ENCODE data around the gene BDNF.
A peak's percentile ranks its signal among the peaks of the same experiment; 100 is the strongest.
"Not testable (repeated sequence)": the region's sequence is repeated elsewhere in the genome, so short reads cannot be mapped to it uniquely, and the experiment has no call there.

Gene BDNF

GRCh38 chr11:27705873-27706820 is 5.9 kb upstream of the BDNF start:
- DNase-seq = no peak

GRCh38 chr11:27703481-27703880 is 3.2 kb upstream of the BDNF start:
- no peak for DNase-seq

- no peak for DNase-seq
Measured at GRCh38 chr11:27702811-27703210, 2.6 kb upstream of the BDNF start.

- DNase-seq = no peak
Measured at GRCh38 chr11:27701355-27702105, 1.3 kb upstream of the BDNF start.

- no peak for DNase-seq
Measured at GRCh38 chr11:27699926-27700350, 317 bp downstream of the BDNF start.

- no peak for DNase-seq
Measured at GRCh38 chr11:27699242-27699925, 871 bp downstream of the BDNF start.

DNA sequence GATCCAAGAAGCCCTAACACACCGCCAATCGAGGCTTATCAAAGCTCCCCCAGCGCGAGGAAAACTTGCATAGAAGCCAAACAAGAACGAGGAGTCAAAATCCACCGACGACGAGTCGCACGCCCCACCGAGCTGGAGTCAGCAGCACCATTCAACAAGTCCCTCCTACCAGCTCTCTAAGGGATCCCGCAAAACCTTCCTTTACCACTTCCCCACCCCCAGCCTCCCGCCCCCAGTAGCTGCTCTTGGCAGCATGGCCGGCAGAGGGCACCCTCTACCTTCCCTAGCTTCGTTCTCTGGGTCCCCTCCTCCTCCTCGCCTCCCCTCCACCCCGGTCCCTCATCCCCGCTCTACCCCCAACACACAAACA is 1.4 kb downstream of the BDNF start:
- peak; percentile 23 for DNase-seq

GRCh38 chr11:27697679-27698275 is 2.5 kb downstream of the BDNF start:
- DNase-seq = no peak

DNA sequence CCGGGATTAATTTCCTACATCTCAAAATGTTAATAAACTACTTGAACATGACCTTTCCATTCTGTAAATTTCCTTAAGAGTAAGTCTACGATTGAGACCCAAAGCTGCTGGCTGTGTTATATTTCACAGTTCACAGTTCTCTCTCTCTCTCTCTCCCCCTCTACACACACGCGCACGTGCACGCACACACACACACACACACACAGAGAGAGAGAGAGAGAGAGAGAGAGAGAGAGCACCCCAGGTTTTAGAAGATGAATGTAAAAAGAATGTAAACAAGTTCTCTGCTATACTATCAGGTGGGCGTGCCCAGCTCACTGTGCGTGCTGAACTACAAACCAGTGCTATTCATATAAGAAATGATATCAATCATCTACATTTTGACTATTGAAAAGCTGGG is 3.3 kb downstream of the BDNF start:
- DNase-seq = no peak

DNA sequence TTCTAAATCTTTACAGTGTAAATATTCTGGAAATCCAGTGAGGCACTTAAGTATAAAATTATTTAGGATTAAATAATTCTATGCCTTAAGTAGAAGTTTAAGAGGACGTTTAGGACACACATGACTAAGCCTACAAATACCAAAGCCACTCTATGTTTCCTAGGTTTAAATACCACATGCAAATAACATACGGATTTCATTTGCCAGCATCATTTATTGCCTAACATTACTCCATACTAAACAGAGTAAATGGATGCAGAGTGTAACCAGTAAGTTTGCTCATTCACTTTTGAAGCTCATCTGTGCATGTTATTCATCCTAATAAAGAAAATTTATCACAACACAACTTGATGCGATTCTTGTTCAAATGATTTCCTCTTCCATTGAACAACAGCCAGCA is 4.1 kb downstream of the BDNF start:
- DNase-seq = no peak

DNA sequence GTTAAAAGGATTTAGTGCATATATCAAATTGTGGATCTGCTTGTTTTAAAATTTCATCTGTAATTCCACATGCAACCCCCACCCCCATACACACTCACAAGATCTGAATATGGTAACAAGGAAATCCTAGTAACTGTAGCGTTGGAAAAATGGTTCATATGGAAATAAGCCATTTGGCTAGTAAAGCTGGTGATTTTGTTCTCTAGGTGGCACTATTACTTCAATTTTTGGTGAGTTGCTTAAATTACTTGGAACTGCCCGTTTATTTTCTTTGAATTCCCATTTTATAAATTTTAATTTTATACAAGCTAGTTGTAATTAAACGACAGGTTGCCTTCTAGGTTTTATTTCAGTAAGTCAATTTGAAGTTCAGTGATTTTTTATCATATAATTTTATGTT is 5.3 kb downstream of the BDNF start:
- DNase-seq = no peak

- no peak for DNase-seq
Measured at GRCh38 chr11:27693398-27693797, 6.9 kb downstream of the BDNF start.

DNA sequence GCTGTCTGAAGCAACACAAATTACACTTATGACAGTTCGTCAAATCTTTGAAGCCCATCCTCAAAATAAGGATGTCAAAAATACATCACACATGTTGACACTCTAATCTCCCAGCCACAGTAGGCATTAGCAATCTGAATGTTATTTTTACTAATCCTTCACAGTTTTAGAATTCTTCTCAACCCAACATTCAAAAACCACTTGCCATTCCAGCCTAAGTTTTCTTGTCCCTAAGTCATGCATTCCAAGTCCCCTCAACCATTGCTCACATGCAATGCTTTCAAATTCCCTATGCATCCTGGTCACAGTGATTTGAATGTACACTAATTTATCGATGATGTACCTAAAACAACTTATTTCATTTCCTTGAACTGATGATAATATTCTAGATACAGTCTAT is 7.5 kb downstream of the BDNF start:
- no peak for DNase-seq

DNA sequence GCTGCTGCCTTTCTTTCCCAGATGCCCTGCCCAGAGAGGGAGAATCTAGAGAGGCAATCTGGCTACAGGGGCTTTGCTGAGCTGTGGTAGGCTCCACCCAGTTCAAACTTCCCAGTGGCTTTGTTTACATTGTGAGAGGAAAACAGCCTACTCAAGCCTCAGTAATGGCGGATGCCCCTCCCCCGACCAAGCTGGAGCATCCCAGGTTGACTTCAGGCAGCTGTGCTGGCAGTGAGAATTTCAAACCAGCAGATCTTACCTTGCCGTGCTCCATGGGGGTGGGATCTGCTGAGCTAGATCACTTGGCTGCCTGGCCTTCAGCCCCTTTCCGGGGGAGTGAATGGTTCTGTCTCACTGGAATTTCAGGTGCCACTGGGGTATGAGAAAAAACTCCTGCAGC is 12.2 kb downstream of the BDNF start:
- no peak for DNase-seq

DNA sequence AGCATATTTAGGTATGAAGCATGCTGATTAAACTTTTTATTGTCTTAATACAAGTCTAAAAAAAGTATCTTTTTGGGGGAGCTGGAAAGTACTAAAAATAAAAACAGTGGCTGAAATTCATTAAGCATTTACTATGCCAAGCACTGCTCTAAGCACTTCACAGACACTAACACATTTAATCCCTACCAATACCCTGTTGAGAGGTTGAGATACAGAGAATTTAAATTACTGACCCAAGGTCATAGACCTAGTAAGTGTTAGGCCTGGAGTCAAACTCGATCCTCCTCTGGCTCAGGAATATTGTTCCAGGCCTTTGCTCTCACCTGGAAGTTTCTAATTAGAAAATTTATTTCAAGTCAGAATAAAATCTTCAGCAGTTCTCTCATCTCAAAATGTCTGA is 18.6 kb downstream of the BDNF start:
- DNase-seq = no peak

GRCh38 chr11:27679136-27680015 is 20.9 kb downstream of the BDNF start:
- DNase-seq = no peak

- DNase-seq = no peak
Measured at GRCh38 chr11:27678242-27678641, 22.0 kb downstream of the BDNF start.

DNA sequence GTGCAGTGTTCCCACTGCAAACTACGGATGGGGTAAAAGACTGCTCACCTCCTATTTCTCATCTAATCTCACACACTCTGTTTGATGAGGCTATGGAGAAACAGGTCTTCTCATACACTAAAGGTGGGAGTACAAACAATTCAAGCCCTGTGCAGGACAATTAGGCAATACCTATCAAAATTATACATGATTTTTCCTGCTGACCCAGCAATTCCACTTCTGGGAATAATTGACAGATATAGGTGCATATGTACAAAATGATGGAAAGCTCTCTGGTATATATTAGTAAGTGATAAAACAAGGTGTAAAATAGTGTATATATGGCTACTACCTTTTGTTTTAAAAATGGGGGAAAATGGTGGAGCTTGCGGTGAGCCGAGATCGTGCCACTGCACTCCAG is 23.1 kb downstream of the BDNF start:
- DNase-seq = no peak

- no peak for DNase-seq
Measured at GRCh38 chr11:27673979-27674663, 26.1 kb downstream of the BDNF start.

GRCh38 chr11:27672836-27673464 is 27.3 kb downstream of the BDNF start:
- no peak for DNase-seq

DNA sequence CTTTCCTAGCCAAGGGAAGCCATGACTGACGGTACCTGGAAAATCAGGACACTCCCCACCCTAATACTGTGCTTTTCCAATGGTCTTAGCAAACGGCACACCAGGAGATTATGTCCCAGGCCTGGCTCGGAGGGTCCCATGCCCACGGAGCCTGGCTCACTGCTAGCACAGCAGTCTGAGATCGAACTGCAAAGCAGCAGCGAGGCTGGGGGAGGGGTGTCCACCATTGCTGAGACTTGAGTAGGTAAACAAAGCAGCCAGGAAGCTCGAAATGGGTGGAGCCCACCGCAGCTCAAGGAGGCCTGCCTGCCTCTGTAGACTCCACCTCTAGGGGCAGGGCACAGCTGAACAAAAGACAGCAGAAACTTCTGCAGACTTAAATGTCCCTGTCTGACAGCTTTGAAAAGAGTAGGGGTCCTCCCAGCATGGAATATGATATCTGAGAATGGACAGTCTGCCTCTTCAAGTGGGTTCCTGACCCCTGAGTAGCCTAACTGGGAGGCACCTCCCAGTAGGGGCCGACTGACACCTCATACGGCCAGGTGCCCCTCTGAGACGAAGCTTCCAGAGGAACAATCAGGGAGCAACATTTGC is 34.6 kb downstream of the BDNF start:
- not testable (repeated sequence) for DNase-seq

Measured in CD4-positive, alpha-beta T cell treated with Interleukin-21 for 1 hour (primary cell).